Activated CD4-positive, alpha-beta T cell treated with anti-CD3 and anti-CD28 coated beads, Interleukin-2, amount 50 U/mL, for 16 hours (primary cell): ENCODE results near the gene EVI5L.
A peak's percentile ranks its signal among the peaks of the same experiment; 100 is the strongest.
"Not testable (repeated sequence)": the region's sequence is repeated elsewhere in the genome, so short reads cannot be mapped to it uniquely, and the experiment has no call there.

Source experiments
- DNase-seq: peaks from one replicate; pipeline ENCODE4 v3.0.0-alpha.2; 2020

The EVI5L gene

DNA sequence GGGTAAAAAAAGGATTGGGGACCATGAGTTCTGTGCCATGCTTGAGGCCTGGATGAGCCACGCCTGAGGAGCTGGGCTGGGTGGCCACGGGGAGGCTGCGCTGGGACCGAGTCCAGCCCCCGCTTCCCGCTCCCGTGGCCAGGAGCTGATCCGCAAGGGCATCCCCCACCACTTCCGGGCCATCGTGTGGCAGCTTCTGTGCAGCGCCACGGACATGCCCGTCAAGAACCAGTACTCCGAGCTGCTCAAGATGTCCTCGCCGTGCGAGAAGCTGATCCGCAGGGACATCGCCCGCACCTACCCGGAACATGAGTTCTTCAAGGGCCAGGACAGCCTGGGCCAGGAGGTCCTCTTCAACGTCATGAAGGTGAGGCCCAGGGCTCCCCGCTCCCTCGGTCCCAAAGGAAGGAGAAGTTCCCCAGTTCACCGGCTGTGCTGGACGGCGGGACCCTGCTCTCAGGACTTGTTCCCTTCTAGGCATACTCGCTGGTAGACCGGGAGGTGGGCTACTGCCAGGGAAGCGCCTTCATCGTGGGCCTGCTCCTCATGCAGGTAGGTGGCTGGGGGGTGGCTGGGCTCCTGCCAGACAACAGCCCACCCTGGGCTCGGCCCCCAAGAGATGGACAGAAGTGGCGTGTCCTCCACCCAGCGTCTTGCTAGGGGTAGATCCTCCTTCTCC, 18.9 kb downstream of the EVI5L start:
- DNase-seq, result no peak

DNA sequence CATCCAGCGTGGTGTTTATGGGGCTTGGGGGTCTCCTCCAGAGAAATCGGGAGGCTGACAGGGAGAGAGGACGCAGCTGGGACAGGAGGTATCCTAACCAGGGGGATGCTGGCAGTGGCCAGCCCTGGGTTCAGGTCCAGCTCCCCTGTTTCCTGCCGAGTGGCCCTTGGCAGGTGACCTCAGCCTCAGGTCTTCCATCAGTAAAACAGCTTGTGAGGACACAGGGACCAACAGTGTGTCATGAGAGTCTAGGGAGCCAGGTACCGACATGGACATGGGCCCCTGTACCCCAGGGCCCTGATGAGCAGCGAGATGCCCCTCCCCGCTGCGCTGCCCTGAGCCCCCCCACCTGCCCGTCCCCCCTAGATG, 19.6 kb downstream of the EVI5L start:
- DNase-seq, result no peak

DNA sequence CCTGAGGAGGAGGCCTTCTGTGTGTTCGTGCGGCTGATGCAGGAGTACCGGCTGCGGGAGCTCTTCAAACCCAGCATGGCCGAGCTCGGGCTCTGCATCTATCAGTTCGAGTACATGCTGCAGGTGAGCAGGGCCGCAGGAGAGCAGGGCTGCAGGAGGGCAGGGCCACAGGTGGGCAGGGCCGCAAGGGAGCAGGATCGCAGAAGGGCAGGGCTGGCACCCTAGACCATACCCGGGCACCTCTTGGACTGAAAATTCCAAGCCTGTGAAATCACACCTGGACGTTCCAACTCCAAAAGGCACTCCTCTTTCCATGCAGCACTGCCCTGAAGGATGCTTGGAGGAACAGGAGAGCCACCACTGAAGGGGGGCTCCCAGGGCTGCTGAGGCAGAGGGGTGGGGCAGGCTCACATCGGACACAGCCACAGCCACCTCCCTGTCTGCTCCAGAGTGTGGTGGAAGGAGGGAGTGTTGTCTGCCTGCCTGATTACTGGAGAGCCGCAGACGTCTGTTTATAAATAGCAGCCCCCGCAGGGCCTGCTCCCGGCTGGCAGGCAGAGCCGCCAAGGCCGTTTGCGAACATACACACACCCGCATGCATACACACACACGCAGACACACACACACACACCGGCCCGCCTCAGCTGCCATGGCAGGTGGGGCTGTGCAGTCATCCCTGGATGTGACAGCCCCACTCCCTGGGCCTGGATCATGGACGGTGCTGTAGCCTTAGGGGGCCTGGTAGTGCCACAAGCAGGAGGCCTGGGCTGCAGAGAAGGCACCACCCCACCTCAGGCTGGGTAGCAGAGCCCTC, 20.2 kb downstream of the EVI5L start:
- no peak for DNase-seq

DNA sequence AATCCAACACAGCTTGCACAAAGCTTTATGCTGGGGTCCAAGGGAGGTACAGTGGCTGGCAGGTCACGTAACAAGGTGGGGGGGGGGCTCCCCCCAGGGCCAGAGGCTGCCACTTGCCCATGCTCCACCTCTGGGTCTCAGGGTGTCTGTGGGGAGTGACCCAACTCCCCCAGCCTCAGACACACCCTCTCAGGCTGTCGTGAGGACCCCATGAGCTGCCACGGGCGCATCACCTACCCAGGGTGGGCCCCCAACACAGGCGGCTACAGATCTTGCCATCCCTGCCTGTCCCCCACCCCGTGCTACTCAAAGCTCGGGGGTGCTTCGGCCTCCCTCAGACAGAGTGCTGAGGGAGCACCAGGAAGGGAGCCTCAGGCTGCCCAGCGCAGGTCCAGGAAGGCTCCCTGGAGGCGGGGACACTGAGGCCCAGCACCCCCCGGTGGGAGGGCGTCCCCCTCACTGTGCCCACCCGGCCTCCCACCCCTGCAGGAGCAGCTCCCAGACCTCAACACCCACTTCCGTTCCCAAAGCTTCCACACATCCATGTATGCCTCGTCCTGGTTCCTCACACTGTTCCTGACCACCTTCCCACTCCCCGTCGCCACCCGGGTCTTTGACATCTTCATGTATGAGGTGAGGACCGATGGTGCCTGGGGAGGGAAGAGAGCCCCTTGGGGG, 21.1 kb downstream of the EVI5L start:
- no peak for DNase-seq

DNA sequence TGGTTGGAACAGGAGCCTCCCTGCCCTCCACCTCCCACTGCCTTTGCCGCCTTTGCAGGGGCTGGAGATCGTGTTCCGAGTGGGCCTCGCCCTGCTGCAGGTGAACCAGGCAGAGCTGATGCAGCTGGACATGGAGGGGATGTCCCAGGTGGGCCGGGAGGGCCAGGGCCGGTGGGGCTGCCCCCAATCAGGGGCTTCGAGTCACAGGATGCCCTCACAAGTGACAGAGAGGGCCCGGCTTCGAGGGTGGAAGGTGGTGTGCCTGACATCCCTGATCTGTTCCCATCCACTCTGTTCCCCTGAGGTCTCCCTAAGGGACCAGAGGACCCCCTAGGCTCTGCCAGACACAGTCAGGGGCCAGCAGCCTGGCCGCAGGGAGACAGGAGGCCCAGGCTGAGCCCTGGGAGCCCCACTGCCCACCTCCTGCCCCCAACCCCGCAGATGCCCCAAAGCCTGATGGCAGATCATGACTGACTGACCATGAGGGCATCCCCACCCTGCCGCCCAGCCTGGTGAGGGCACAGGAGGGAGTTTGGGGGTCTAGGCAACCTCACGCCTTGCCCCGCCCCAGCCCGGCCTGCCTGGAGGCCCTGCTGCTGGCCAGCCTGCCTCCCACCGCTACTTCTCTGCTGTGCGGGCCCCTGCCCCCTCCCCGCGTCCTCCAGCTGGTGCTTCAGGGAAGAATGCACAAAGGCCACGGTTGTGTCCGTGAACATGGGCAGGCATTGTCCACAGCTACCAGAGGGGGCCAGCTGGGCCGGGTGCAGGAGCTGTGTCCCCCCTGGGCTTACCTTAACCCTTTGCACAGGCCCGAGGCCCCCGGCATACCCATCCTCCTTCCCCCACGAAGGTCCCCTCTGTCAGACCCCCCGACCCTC, 21.8 kb downstream of the EVI5L start:
- DNase-seq, result no peak

DNA sequence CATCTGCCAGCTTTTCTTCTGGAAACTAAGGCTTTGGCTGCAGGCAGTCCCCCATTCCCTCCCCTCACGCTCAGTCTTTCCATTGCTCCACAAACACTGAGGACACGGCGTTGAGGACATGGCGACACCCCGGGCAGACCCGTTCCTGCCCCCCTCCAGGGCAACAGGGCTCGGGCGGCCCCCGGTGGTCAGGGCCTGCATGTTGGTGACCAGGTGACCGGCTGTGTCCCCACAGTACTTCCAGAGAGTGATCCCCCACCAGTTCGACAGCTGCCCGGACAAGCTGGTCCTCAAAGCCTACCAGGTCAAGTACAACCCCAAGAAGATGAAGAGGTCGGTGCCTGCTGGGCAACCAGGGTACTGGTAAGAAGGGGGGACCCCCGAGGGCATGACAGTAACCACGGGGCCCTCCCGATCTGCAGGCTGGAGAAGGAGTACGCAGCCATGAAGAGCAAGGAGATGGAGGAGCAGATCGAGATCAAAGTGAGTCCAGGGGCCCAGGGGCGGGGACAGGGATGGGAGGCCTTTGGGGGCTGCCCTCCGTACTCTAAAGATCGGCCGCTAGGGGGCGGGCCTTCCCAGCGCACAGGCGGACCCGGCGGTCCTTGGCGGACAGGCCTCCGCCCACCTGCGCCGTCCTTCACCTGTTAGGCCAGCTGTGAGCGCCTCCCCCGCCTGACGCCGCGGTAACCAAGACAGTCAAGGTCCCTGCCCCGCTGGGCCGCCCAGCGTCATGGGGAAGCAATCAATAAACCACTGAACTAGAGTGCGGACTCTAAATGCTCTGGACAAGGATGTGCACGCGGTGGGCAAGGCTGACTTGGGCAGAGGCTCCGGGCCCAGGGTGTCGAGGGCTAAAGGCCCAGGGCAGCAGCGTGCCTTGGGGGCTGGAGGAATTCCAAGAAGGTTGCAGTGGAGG, 23.1 kb downstream of the EVI5L start:
- DNase-seq, result peak; percentile 68

DNA sequence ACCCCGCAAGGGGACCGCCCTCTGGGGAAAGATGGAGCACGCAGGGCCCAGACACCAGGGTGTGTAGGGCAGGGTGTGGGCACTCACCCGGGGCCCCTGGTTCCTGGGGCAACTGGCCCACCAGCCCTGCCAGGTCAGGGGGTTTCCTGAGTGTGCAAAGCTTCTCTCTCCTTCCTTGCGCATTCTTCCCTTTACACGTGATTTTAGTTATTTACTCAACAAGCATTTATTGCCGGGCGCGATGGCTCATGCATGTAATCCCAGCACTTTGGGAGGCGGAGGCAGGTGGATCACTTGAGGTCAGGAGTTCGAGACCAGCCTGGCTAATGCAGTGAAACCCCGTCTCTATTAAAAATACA, 23.7 kb downstream of the EVI5L start:
- no peak for DNase-seq

DNA sequence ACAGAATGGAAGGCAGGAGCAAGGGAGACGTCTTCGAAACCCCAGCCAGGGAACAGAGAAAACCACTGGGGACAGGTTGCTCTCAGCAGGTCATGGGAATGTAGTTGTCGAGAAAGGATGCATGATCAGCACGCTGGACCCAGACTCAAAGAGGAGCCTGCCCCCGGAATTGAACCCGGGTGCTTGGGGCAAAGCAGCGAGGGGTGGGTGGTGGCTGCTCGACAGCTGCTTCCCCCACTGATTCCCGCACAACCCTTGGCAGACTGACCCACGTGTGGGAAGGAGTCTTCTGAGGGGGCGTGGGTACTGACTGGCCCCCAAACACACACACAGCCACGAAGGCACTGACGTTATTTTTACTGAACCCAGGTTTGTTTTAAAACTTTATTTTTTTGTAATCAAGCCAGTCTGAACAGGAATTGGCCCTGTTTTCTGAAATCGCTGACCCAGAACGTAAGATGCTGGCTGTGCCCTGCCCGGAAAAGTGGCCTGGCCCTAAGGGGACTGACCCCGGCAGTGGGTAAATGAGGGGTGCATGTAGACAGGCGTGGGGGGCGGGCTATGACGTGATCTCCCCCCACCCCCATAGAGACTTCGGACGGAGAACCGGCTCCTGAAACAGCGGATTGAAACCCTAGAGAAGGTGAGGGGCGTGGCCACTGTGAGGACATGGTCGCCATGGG, 25.5 kb downstream of the EVI5L start:
- DNase-seq, result no peak

DNA sequence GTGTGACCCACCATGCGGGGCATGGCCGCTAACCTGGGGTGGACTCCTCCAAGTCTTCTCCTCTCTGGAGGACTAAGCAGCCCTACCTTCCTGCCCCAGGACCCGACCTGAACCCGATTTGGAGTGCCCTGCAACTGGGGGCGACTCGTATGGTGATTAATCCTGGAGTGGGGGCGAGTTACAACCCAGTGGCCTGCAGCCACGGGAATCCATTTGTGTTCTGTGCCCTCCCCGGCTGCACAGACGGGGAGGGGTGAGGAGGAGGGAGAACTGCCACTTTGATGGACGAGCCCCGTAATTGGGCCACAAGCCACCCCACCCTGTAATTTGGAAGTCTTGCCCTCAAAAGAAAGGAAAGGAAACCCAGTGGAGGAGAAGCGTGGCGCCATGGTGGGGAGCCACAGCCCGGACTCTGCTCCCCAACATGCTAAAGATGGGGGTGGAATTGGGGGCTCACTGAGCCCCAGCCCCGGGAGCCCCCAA, 26.1 kb downstream of the EVI5L start:
- DNase-seq, result no peak

DNA sequence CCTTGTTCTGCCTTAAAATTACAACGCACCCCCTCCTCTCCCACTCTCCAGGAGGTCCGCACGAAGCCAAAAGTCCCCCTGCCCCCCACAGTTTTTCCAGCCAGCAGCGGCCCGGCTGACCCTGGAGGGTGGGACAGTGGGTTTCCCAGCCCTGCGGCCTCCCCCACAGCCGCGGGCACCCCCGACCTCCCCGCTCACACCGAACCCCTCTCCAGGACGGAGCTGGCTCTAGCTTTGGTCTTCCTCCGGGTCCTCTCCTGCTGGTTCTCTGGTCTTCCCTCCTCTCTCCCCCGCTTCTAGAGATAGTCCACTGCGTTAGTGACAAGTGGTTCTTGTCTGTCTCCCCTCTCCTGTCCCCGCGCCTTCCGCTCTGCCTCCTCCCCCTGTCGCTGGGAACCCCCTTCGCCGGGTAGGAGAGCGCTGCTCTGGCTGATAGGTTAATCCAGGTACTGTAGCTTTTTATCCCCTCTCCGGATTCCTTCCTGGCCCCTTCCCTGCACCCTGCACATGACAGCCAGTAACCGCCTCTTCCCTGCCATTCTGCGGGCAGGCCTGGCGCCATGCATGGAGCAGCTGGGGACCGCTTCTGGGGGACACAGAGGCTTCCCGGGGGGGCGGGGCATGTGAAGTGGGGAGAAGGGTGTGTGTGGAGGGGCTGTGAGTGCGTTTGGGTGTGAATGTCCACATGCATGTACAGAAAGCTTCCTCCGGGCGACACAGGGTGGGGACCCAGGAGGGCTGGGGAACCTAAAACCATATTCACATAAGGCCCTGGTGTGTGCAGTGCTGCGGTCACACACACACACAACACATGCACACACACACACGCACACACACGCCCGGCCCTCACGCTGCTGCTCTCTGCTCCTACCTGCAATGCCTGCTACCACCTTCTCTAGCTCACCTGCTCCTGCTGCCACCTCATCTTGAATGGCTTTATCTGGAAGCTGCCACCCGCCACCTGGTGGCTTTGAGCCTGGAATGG, 27.0 kb downstream of the EVI5L start:
- no peak for DNase-seq

DNA sequence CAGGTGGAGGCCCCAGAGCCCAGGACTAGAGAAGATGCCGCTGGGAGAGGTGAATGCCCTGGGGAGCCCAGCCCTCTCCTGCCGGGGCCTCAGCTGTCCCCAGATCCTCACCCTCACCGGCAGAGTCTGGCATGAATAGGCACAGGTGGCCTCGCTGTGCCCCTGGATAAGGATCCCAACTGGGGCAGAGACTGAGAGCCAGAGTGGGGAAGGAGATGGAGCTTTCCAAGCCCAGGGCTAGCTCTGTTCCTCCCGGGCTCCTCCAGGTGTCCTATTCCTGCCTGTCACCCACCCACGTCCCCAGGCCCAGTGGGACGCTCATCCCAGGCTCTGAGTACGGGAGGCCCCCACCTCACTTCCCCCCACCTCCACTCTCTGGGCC, 27.7 kb downstream of the EVI5L start:
- DNase-seq, result no peak

DNA sequence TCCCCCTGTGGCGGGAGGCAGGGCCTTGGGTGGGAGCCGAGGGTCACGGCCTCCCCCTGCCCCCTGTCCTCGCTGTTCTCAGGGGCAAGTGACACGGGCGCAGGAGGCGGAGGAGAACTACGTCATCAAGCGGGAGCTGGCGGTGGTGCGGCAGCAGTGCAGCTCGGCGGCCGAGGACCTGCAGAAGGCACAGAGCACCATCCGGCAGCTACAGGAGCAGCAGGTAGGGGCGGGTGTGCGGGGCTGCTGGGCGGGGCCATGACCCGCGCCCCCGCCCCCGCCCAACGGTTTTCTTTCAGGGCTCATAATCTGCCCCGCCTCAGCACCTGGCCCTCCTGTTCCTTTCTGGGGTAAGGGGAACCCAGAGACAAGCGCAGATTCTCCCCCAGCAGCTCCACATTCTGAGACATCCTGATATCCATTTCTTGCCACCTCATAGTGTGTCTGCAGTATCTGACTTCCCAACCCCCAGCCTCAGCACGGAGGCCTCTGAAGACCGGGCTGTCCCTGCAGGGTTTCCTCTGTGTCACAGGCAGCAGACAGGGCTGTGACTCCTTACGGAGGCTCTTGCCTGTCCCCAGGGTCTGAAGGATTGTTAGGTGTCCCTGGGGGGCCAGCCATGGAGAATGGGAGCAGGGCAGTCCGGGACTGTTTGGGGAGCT, 28.2 kb downstream of the EVI5L start:
- DNase-seq, result no peak

DNA sequence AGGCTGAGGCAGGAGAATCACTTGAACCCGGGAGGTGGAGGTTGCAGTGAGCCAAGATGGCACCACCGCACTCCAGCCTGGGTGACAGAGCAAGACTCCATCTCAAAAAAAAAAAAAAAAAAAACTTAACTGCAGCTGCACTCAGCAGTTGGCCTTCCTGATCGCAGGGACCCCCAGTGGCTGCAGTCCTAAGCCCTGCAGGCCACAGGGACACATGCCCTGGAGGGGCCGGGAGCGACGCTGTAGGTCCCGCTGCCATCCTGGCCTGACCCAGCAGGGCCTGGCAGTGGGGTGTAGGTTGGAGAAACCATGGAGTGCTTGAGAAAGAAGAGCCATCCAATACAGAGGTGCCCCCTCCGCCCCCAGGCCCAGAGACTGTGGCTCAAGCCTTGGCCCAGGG, 29.1 kb downstream of the EVI5L start:
- not testable (repeated sequence) for DNase-seq

DNA sequence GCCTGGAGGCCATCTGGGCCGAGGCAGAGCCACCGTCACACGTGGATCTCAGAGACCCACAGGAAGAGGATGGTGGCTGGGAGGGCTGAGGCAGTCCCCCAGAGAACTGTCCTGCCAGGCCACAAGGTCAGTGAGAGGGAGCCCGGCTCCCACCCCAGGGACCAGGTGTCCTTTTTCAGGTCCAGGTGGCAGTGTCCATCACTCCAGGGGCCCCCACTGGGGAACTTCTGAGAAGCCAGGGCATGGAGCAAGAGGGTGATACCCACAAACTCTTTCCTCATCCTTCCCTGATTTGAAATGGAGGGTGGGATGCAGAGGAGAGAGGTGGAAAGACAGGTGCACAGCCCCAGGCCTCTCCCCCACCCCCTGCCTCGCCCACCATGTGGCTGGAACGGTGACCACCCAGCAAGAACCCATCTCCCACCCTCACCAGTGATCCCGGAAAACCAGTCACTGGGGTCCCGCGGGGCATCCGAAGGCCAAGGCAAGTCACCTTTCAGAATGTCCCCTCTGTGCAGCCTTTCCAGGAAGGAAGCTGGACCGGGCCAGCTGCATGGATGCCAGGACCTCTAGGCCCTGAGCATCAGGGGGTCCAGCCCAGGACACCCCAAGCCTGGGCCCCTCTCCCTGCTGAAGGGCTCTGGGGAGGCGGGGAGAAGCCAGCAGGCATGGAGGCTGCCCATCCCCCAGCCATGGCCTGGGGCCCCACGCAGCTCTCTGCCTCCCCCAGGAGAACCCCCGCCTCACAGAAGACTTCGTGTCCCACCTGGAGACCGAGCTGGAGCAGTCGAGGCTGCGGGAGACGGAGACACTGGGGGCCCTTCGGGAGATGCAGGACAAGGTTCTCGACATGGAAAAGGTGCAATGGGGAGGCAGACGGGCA, 30.1 kb downstream of the EVI5L start:
- DNase-seq, result no peak

DNA sequence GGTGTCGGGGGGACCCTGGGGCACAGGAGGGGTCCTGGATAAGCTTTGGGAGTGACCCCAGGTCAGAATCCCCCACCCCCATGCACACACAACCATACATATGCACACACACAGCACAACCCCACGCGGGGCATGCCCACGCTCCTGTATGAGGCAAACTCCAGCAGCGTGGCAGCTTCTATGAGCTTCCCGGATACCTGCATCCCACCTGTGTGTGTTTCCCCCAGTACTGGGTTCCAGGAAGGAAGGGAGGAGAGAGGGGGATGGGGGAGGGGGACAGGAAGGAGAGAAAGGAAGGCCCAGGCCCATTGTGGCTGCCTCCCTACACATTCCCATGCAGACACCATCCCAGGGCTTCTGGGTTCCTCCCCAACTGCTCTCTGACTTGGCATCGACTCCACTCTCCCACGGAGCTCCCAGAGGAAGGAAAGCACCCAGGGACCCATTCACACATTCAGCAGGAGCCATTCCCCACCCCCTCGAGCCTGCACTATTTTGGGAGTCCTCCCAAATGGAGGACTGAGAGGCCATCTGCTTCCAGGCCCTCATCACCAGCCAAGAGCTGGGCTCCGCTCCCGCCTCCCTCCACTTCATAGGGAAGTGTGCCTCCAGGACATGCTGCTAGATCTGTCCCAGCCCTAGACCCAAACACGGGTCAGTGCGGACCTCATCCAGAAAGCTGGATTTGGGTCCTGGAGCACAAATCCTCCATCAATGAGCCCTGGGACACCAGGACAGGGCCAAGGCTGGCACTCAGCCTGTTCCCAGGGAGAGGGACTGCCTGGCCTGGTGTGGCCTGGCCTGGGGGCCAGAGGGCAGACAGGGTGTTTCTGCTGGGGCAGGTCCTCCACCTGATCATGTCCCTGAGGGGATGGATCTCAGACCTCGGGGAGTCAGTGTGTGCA, 30.9 kb downstream of the EVI5L start:
- no peak for DNase-seq

DNA sequence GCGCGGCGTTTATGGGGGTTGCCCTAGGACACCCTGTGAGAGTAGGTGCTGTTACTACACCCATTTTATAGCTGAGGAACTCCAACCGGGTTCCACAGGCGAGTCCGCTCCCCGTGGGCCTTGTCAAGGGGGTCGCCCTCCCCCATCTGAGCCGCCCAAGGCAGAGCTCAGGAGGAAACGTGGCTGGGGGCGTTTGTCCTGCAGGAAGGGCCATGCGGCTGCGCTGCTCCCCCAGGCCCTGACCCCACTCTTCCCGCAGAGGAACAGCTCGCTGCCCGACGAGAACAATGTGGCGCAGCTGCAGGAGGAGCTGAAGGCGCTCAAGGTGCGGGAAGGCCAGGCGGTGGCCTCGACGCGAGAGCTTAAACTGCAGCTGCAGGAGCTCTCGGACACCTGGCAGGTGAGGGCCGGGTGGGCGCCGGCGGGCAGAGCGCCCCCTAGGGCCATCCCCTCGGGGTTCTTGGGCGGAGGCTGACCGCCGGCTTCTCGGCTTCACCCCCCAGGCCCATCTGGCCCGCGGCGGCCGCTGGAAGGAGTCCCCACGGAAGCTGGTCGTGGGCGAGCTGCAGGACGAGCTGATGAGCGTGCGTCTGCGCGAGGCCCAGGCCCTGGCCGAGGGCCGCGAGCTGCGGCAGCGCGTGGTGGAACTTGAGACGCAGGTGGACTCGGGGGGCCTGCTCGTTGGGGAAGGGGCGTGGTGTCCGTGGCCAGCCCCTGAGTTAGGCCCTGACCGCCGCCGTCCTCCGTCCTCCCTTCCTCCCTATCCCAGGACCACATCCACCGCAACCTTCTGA, 31.8 kb downstream of the EVI5L start:
- no peak for DNase-seq
